Hepatic stellate cell (primary cell): ENCODE measurements around the gene AACS.
"Not testable (repeated sequence)": the region's sequence is repeated elsewhere in the genome, so short reads cannot be mapped to it uniquely, and the experiment has no call there.

ENCODE experiments used
- DNase-seq: peaks from one replicate; pipeline ENCODE4 v3.0.0; 2011; ENCODE audit warnings: low spot score

AACS gene

DNA sequence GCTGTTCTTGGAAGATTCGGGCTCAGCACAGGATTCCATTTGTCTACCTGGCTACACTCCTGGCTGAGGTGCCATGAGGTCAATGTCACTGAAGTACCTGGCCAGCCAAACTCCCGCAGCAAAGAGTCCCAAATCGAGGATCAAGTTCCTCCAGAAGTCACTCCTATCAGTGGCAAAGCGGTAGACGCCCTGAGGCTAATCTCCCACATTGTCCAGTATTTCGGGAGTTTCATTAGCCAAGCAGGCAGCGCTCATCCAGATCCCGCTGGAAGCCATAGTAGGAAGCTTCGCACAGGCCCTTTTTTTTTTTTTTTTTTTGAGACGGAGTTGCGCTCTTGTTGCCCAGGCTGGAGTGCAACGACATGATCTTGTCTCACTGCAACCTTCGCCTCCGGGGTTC lies 8.9 kb upstream of the AACS start:
- DNase-seq, result no peak

- no peak for DNase-seq
Observed at GRCh38 chr12:125057708-125058107, 7.5 kb upstream of the AACS start.

DNA sequence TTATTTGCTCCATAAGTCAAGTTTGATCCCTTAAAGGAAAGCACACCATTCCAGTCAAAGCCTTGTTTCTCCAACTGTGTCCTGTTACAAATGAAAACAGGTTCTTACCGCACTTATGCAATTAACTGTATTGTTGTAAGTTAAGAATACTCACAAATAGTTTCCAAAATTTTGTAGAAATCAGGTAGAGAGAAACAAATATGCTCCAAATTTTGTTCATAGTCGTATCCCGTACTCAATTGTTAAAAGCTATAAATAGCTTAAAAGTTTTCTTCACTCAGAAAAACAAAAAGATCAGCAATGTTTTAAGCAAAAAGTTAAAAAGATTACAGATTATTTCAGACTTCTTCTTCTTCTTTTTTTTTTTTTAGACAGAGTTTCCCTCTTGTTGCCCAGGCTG lies 4.0 kb upstream of the AACS start:
- DNase-seq, result no peak

DNA sequence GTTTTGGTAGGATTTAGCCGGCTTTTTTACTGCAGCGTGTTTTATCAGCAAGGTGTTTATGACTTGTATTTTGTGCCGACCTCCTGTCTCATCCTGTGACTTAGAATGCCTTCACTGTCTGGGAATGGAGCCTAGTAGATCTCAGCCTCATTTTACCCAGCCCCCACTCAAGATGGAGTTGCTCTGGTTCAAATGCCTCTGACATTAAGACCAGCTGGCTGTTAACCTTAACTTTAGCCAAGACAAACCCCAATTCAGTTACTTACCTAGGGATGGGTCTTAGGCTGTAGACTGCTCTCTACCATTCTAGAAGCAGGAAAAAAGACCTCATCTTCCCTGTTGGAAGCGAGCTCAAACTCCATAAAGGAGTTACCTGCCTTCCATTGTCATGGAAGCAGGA lies 1.7 kb upstream of the AACS start:
- not testable (repeated sequence) for DNase-seq

GRCh38 chr12:125064492-125064891 lies 743 bp upstream of the AACS start:
- DNase-seq, result no peak

GRCh38 chr12:125065919-125066570 lies 810 bp downstream of the AACS start:
- no peak for DNase-seq

DNA sequence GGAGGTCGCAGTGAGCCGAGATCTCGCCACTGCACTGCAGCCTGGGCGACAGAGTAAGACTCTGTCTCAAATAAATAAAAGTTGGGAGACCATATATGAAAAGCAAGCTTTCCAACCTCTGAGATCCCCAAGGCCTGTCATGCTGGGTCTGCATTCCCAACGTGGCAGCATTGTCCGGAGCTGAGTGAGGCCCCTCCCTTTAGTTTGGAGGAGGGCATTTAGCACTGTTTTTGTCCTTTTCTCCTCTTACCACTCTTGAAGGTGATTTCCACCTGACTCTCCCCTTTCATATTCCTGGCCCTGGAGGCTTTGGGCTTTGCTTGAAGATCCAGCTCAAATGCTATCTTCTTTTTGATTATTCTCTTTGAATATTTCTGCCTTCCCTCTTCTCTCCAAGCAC lies 3.2 kb downstream of the AACS start:
- DNase-seq, result no peak

DNA sequence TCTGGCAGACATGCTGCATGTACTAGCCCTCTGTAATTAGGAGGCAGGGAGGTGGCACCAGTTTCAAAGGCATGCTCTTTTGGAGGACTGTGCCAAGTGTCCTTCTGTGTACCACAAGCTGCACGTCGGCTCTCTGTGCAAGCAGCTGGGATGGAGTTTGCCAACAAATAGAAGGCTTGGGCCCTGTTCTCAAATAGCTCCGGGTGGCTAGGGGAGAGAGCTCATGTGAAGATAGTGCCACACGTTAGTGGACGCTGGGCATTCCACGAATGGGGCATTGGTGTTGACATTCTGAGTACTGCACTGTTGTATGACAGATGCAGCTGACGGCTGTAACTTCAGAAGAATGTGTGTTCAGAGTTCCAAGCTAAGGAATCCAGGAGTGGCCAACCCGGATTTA lies 4.4 kb downstream of the AACS start:
- DNase-seq, result no peak

DNA sequence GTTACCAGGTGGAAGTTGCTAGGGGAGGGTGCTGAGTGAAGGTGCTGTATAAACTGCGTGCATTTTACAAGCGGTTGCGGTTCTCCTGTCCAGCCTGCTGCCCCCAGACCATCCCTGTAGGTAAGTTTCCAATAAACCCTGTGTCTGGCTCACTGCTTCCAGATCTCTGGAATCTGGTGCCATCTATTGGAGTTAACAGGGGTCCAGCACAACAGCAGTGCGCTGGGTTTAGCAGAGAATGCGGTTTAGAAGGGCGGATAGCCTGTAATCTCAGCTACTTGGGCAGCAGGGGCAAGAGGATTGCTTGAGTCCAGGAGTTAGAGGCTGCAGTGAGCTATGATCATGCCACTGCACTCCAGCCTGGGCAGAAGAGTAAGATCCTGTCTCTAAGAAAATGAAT lies 4.9 kb downstream of the AACS start:
- DNase-seq, result no peak

- DNase-seq, result no peak
Observed at GRCh38 chr12:125070661-125071390, 5.6 kb downstream of the AACS start.

DNA sequence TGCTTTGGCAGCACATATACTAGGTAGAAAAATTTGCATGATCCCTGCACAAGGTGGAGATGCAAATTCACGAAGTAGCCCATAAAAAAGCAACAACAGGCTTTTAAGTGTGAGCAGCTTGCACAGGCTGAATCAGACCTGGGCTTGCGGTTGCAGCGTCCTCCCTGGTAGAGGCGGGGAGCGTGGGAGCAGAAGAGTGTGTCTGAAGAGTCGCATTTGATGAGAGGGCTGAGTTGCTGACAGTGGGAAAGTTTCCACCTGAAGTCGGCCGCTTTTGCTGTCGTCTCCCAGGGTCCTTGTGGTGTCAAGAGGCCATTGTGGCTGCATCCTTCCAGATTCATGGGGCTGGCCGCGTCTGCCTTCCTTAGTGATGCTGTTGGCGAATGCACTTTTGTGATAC lies 6.2 kb downstream of the AACS start:
- DNase-seq, result no peak

DNA sequence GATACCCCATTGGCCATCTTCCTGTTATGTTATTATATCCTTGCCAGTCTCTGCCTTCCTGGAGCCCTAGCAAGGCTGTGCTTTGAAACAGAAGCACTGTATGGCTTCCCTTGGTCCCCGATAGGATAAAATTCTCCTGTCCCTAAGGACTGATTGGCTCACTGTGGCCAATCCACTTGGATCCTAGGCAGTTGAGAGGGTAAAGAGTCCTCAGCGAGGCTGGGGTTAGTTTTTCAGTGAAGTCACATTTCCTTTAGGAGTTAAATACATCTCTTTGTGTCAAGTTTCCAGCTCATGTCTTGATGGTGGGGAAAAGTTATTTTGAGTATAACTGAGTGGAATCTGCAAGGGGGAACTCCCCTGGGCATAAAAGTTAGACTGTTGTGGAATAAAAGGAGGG lies 7.3 kb downstream of the AACS start:
- no peak for DNase-seq

DNA sequence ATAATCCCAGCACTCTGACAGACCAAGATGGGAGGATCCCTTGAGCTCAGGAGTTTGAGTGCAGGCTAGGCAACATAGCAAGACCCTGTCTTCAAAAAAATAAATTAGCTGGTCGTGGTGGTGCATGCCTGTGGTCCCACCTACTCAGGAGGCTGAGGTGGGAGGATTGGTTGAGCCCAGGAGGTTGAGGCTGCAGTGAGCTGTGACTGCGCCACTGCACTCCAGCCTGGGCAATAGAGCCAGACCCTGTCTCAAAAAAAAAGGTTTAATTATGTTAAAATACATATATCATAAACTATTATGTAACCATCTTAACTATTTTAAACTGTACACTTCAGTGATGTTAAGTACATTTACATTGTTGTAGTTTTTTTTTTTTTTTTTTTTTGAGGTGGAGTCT lies 9.1 kb downstream of the AACS start:
- DNase-seq, result not testable (repeated sequence)

DNA sequence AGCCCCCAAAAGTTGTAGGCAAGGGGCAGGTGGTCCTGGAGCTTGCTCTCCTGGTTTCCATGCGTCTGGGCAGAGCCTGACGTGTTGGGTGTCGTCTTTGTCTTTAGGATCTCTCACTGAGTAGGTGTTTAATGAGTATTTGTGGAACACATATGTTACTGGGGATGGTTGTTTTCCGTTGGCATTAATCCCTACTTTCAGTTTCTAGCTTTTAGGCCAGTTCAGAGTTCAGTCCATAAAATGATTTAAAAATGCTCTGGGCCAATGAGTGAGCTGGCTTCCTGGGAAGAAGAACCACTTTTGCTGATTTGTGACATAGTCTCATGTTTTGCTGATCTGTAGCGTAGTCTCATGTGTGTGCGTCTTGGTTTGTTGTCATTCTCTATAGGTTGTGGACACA lies 10.9 kb downstream of the AACS start:
- DNase-seq, result no peak

DNA sequence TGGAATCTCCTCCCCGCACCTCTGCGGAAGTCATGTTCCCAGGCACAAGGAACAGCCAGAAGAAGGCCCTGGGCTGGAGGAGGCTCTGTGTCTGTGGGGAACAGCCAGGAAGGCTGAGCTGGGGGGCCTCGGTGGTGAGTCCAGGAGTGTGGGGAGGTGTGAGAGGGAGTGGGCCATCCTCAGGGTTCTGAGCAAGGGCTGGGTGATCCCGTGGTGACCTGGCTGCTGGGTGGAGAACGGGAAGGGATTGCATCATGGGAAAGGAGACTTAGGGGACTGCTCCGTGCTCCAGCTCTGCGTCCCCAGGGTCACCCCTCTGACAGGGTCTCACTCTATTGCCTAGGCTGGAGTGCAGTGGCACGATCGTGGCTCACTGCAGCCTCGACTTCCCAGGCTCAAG lies 13.8 kb downstream of the AACS start:
- no peak for DNase-seq

- DNase-seq, result no peak
Observed at GRCh38 chr12:125079648-125080645, 14.7 kb downstream of the AACS start.

- DNase-seq, result no peak
Observed at GRCh38 chr12:125081427-125081826, 16.2 kb downstream of the AACS start.

DNA sequence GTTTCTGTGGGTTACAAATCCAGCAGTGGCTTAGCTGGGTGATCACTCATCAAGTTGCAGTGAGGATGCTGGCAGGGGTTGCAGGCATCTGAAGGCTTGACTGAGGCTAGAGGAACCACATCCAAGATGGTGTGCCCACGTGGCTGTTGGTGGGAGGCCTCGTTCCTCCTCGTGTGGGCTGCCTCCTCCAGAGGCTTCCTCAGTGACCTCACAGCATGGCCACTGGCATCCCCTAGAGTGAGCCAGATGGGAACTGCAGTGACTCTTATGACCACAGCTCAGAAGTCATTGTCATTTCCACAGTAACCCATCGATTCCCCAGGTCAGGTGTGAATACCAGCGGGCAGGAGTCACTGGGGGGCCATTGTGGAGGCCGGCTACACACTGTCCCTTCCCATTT lies 17.8 kb downstream of the AACS start:
- DNase-seq, result no peak

DNA sequence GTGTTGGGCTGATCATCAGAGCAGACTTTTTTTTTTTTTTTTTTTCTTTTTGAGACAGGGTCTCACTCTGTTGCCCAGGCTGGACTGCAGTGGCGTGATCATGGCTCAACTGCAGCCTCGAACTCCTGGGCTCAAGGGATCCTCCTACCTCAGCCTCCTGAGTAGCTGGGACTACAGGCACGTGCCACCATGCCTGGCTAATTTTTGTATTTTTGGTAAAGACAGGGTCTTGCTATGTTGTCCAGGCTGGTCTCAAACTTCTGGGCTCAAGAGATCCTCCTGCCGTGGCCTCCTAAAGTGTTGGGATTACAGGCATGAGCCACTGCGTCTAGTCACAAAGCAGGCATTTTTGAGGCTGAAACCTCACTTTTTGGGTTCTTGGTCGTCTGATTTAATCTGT lies 23.0 kb downstream of the AACS start:
- DNase-seq, result not testable (repeated sequence)

DNA sequence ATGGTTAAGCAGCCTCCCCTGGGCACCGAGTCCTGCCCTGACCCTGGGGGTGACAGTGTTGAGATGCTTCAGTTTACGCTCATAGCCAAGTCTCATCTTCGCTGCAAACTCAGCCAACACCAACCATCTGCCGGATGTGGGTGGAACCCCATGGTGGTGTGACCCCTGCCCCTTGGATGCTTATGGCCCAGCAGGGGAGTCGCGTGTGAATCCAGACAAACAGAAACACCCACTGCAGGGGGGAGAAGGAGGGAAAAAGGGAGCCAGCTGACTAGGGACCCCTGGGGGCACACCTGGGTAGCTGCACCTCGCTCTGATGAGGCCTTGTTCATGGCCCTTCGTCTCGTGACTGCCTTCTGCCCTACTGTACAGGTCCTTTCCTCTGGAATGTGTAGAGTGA lies 23.8 kb downstream of the AACS start:
- DNase-seq, result no peak

DNA sequence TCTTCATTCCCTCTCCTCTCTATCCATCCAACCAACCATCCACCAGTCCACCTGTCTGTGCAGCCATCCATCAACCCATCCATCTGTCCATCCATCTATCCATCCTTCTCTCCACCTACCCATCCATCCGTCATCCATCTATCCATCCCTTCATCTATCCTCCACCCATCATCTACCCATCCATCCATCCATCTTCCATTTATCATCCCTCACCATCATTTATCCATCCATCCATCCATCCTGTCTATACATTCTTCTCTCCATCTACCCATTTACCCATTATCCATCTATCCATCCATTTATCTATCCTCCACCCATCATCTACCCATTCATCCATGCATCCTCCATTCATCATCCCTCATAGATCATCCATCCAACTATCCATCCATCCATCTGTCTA lies 24.4 kb downstream of the AACS start:
- no peak for DNase-seq

DNA sequence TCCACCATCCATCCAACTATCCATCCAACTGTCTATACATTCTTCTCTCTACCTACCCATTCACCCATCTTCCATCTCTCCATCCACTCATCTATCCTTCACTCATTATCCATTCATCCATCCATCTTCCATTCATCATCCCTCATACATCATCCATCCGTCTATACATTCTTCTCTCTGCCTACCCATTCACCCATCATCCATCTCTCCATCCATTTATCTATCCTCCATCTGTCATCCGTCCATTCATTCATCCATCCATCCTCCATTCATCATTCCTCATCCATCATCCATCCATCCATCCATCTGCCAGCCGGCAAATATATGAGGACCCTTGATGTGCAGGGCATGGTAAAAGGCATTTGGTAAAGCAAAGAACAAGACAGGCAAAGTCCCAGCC lies 25.2 kb downstream of the AACS start:
- no peak for DNase-seq

DNA sequence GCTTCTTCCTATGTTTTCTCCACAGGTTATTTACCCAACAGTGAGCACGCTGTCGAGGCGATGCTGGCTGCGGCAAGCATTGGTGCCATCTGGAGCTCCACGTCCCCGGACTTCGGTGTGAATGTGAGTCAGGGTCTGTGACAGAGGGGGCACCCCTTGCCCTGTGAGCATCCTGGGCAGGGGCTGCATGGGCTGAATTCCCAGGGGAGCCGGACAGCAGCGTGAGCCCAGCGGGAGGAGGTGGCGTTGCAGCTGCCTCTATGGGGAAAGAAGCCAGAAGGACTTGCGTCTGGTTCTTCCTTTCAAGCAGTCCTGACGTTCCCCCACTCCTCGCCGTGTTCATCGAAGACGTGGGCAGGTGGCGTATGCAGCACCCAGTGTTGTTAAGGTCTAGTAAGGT lies 26.2 kb downstream of the AACS start:
- no peak for DNase-seq
